HT1080 (cell line): Measurements from ENCODE around the gene GSG1L. TPM values are rescaled to one million over a fixed set of nuclear protein-coding genes. Genes with fewer than 3 reads are reported as not detected.
A peak's percentile ranks its signal among the peaks of the same experiment; 100 is the strongest.

ENCODE experiments used
- DNase-seq: peaks from one replicate; pipeline ENCODE4 v3.0.0-alpha.2; 2015; ENCODE audit warnings: low read depth
- total RNA-seq: library from RNA; depleted of rRNA; stranded (reverse); fragments of >200 nt; shearing (Covaris generic); gene quantifications from 2 replicates; pipeline ENCODE4 v1.2.3, GENCODE V29; 2014

Gene GSG1L
- total RNA-seq, 1 experiment from 2014 or later: not detected

- DNase-seq: peak; percentile 7
Measured at GRCh38 chr16:27795992-27796614, 267.4 kb downstream of the GSG1L start.

GRCh38 chr16:27793249-27793622, 270.3 kb downstream of the GSG1L start:
- DNase-seq: no peak

- no peak for DNase-seq
Measured at GRCh38 chr16:27792486-27793248, 270.8 kb downstream of the GSG1L start.

- DNase-seq: no peak
Measured at GRCh38 chr16:27791404-27791719, 272.2 kb downstream of the GSG1L start.

- no peak for DNase-seq
Measured at GRCh38 chr16:27790546-27791403, 272.7 kb downstream of the GSG1L start.

GRCh38 chr16:27789595-27790241, 273.8 kb downstream of the GSG1L start:
- DNase-seq: no peak

GRCh38 chr16:27789150-27789549, 274.4 kb downstream of the GSG1L start:
- no peak for DNase-seq

- no peak for DNase-seq
Measured at GRCh38 chr16:27787665-27788064, 275.8 kb downstream of the GSG1L start.

- DNase-seq: no peak
Measured at GRCh38 chr16:27786923-27787625, 276.4 kb downstream of the GSG1L start.

- no peak for DNase-seq
Measured at GRCh38 chr16:27786221-27786922, 277.1 kb downstream of the GSG1L start.

GRCh38 chr16:27785307-27785678, 278.2 kb downstream of the GSG1L start:
- no peak for DNase-seq

- no peak for DNase-seq
Measured at GRCh38 chr16:27784351-27785306, 278.9 kb downstream of the GSG1L start.

- DNase-seq: no peak
Measured at GRCh38 chr16:27781981-27782880, 281.3 kb downstream of the GSG1L start.

GRCh38 chr16:27781195-27781524, 282.4 kb downstream of the GSG1L start:
- DNase-seq: no peak

GRCh38 chr16:27780468-27781194, 282.9 kb downstream of the GSG1L start:
- no peak for DNase-seq

- no peak for DNase-seq
Measured at GRCh38 chr16:27779641-27780164, 283.8 kb downstream of the GSG1L start.

- DNase-seq: no peak
Measured at GRCh38 chr16:27778926-27779570, 284.5 kb downstream of the GSG1L start.
